HEK293 (cell line): Measurements from ENCODE around the gene AP2M1.

Experiments used
- OVOL3 ChIP-seq: fragments of 450-650 bp; formaldehyde crosslinking; IDR thresholded peaks from 2 replicates; pipeline ENCODE4 v1.5.1; 2016; ENCODE audit warnings: missing biosample characterization, missing genetic modification characterization
- RBAK ChIP-seq: fragments of 450-650 bp; formaldehyde crosslinking; IDR thresholded peaks from 2 replicates; pipeline ENCODE4 v1.5.1; 2016; ENCODE audit warnings: missing biosample characterization, missing genetic modification characterization
- YY1 ChIP-seq: fragments of 450-650 bp; formaldehyde crosslinking; IDR thresholded peaks from 2 replicates; pipeline ENCODE4 v1.5.1; 2018; ENCODE audit warnings: missing biosample characterization, missing genetic modification characterization
- ZNF157 ChIP-seq: fragments of 450-650 bp; formaldehyde crosslinking; IDR thresholded peaks from 2 replicates; pipeline ENCODE4 v1.5.1; 2016; ENCODE audit warnings: missing biosample characterization, missing genetic modification characterization
- ZNF169 ChIP-seq: fragments of 450-650 bp; formaldehyde crosslinking; IDR thresholded peaks from 2 replicates; pipeline ENCODE4 v1.5.1; 2016; ENCODE audit warnings: missing biosample characterization, missing genetic modification characterization
- ZNF394 ChIP-seq: fragments of 450-650 bp; formaldehyde crosslinking; IDR thresholded peaks from 2 replicates; pipeline ENCODE4 v1.5.1; 2016; ENCODE audit warnings: missing biosample characterization, missing genetic modification characterization, mild to moderate bottlenecking, moderate library complexity, borderline replicate concordance
- ZNF521 ChIP-seq: fragments of 450-650 bp; formaldehyde crosslinking; IDR thresholded peaks from 2 replicates; pipeline ENCODE4 v1.5.1; 2017; ENCODE audit warnings: missing biosample characterization, mild to moderate bottlenecking, missing genetic modification characterization
- ZNF768 ChIP-seq: fragments of 450-650 bp; formaldehyde crosslinking; IDR thresholded peaks from 2 replicates; pipeline ENCODE4 v1.5.1; 2018; ENCODE audit warnings: missing biosample characterization, mild to moderate bottlenecking, missing genetic modification characterization

DNA sequence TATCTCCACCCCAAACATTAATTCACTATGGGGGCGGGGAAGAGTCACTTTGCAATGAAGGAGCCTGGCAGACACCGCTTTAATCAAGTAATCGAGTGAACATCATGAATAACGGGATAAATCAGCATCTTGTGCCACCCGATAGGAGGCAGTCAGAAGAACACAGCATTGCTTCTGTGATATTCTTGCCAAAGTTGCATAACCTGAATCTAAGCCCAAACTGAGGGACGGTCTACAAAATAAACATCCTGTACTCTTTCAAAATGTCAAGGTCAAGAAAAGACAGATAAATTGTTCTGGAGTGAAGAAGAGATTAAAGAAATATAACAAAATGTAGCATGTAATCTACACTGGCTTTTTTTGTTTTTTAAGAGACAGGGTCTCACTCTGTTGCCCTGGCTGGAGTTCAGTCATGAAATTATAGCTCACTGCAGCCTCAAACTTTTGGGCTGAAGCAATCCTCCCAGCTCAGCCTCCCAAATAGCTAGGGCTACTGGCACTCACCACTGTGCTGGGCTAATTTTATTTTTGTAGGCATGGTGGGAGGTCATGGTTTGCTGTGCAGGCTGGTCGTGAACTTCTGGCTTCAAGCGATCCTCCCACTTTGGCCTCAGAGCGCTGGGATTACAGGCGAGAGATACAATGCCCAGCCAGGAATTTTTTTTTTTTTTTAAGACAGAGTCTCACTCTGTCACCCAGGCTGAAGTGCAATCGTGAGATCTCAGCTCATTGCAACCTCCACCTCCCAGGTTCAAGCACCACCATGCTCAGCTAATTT lies 34.7 kb downstream of the AP2M1 start:
- TF ChIP-seq ZNF169 (tag by site-specific recombination) (no peak), ZNF394 (tag by site-specific recombination) (no peak), YY1 (tag by site-specific recombination) (no peak), OVOL3 (tag by site-specific recombination) (no peak), RBAK (tag by site-specific recombination) (no peak), ZNF157 (tag by site-specific recombination) (no peak), ZNF521 (tag by site-specific recombination) (no peak), ZNF768 (tag by site-specific recombination) (no peak)
